GM19328 (cell line): ENCODE results near the gene SDK1.

Experiments
- ATAC-seq: cut with Tn5 transposase; IDR thresholded peaks from one replicate; pipeline ENCODE4 v1.9.1; 2021; ENCODE audit warnings: mild to moderate bottlenecking, moderate library complexity; ENCODE audit not compliant: unreplicated experiment

Gene SDK1

GRCh38 chr7:4163565-4164203, 862.6 kb downstream of the SDK1 start:
- no peak for ATAC-seq

GRCh38 chr7:4164556-4164955, 863.5 kb downstream of the SDK1 start:
- no peak for ATAC-seq

GRCh38 chr7:4166340-4166739, 865.3 kb downstream of the SDK1 start:
- ATAC-seq = no peak

- no peak for ATAC-seq
These were observed 865.8 kb downstream of the SDK1 start for GRCh38 chr7:4166807-4167206.

DNA sequence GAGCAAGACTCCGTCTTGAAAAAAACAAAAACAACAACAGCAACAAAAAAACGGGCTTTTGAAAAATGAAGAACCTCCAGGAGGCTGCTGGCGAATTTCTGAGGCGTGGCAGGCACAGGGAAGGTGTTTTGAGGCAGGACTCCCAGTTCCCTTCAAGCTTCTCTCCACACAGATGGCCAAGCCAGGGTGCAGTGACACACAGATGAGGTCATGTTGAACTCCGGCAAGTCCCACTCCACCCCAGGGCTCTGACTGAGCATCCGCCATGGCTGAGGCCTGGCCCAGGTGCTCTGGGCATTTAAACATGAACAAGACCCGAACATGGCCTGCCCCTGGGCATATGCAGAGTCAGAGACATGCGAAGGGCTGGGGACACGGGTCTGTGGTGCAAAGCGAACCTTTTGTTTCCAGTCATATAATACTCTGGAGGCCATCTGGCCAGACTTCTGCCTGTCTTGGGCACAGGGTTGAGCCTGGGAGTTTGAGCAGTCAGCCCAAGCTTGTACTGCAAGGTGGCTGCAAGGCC, 866.4 kb downstream of the SDK1 start:
- no peak for ATAC-seq

DNA sequence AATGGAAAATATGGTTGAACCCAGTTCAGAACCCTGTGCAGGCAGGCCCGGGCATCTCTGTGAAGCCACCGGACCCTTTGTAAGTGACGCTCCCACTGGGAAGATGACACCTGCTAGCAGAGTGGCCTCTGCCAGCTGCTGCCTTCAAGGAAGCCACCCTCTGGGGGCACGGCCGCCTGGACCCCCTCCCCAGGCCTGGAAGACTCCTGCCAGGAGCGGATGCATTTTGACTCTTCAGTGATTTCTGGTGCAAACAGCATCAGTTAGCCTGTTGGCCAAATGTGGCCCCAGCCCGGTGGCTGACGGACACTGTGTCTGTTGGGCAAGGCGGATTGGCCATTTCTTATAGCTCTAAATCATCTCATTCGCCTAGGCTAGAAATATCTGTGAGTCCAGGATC, 867.0 kb downstream of the SDK1 start:
- ATAC-seq = no peak

DNA sequence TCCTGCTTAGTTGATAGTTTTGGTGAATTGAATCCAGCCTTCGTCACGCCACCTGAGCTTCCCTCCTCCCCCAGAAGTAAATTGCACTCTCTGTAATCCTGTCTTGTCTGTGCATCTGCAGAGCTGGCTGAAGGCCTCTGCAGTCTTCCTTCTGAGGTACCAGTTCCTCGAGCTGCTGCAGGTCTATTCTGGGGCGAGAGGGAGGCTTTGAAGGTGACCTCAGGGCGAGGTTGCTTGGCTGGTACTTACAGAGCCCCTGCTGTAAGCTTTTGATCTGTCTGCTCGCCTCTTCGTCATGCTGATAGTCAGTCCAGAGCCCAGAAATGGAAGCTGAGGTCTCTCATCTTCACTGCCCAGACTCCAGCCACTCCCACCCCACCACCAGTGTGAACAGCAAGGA, 867.5 kb downstream of the SDK1 start:
- no peak for ATAC-seq

DNA sequence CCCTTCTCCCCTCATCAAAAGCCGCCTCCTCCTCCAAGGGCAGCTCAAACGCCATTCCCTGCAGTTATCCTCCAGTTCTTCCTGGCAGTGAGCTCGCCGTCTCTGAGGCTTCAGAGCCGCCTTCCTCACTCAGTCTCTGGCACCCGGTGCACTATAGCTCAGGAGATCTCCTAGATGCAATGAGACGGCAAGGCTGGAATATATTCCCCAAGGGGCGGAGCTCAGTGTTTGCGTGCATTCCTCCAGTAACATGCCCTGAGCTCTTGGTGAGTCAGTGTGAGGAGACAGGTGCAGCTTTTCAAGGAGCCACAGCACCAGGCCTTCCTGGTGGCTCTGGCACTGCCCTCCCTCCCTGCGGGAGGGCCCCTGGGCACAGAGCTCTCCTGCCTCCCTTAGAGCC, 868.4 kb downstream of the SDK1 start:
- no peak for ATAC-seq

- no peak for ATAC-seq
These were observed 870.1 kb downstream of the SDK1 start for GRCh38 chr7:4170997-4171786.

DNA sequence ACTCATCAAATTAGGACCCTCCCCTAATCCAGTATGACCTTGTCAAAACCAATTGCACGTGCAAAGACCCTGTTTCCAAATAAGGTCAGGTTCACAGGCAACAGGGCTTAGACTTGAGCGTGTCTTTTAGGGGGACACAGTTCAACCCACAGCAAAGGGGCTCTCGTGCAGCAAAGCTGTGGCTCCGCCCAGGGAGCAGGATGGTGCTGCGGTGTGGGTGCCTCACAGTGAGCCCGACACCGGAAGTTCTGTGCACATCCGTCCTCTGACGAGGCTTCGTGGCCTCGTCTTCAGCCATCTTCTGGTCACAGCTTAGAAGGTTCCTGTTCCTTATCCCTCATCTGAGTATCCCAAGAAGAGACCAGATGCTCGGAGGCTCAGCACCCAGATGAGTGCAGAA, 871.8 kb downstream of the SDK1 start:
- no peak for ATAC-seq

DNA sequence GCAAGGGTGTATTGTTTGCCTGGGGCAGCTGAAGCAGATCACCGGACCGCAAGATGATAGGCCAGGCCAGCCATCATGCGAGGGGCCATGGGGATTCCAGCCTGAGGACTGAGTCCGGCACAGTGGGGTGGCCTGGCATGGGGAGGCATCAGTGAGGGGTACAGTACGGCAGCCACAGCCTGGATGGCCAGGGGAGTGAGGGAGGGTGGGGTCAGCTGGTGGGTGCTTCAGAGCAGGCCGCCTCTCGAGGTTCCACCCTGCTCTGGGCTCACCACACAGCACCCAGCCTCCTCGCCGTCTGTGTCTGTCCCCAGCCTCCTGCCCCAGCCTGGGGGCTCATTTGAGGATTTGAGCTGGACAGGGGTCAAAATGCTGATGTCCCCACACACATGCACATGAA, 872.6 kb downstream of the SDK1 start:
- ATAC-seq = no peak

DNA sequence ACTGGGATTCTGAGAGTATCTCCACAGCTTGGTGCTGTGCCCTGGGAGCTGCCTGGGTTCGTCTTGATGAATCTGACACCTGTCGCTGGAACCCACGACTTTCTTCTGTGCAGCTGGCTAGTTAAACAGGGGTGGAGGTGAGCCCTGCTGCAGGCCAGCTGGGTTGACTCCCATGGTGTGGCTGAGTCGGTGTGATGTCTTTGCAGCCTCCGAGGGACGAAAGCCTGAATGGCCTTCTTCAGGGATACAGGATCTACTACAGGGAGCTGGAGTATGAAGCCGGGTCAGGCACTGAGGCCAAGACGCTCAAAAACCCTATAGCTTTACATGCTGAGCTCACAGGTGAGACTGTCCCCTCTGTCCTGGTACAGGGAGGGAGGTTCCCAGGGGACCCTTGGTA, 873.0 kb downstream of the SDK1 start:
- ATAC-seq = no peak

DNA sequence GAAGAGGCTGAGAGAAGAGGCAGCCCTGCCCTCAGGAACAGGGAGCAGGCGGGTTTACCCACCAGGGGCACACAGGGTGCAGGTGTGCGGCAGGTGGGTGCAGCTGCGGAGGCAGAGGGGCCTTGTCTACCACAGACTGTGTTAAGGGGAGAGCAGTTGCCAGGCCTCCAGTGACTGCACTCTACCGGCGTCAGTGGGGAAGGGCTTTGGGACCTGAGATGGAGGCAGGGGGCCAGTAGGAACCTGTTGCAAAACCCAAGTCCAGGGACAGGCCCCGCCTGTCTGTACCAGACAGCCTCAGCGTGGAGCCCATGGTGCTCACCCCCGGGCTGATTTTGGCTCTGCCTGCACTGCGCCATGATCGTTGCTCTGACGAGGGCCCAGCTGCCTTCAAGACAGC, 873.4 kb downstream of the SDK1 start:
- no peak for ATAC-seq

- no peak for ATAC-seq
These were observed 873.8 kb downstream of the SDK1 start for GRCh38 chr7:4174884-4175283.

GRCh38 chr7:4175346-4175973, 874.4 kb downstream of the SDK1 start:
- ATAC-seq = no peak

DNA sequence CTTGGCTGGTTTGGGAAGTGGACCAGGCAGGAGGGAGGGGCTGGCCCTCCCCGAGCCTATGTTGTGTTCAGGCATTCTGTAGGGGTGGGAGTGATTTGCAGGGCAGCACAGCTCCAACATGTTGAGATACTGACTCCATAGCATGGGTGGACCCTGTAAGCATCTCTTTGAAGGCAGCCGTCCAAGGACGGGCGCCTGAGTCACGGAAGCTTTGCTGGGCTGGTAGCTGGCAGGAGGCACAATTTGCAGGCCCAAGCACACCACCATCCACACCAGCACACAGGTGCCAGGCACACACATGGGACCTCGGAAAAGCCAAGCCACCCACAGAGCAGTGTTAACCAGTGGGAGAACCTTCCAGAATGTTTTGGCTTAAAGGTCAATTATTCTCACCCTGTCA, 875.9 kb downstream of the SDK1 start:
- ATAC-seq = no peak

- ATAC-seq = no peak
These were observed 877.4 kb downstream of the SDK1 start for GRCh38 chr7:4178416-4178815.

DNA sequence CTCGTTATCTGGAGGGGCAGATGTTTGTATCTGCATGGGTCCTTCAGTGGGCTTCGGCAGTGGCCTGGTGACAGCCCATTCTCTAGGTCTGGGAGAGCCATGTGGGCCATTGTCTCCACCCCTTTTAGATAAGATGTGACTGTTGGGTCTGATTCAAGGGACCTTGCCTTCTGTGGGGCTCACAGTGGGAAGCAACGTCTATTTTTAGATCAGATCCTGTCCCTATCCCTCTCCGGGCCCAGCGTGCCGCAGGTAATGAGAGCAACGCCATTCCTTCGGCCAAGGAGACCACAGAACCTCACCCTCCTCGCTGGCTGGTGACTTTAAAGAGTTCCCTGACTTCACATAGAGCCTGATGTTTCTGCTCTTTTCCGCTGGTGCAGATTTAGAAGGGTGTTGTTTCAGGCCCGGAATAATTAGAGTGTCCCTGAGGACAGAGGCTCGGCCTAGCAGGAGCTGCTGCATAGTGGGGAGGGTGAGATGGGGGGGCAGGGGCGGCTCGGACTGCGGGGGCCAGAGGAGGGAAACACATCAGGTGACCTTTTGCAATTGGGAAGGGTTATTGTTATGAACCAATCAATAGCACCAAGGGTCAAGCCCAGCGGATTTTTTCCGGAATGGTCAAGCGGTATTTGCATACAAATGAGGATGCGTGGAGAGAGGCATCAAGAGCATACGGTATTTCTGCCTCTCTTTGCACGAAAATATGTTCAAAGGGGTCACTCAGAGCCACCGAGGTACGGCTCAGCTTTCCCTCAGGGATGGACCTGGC, 878.0 kb downstream of the SDK1 start:
- no peak for ATAC-seq

DNA sequence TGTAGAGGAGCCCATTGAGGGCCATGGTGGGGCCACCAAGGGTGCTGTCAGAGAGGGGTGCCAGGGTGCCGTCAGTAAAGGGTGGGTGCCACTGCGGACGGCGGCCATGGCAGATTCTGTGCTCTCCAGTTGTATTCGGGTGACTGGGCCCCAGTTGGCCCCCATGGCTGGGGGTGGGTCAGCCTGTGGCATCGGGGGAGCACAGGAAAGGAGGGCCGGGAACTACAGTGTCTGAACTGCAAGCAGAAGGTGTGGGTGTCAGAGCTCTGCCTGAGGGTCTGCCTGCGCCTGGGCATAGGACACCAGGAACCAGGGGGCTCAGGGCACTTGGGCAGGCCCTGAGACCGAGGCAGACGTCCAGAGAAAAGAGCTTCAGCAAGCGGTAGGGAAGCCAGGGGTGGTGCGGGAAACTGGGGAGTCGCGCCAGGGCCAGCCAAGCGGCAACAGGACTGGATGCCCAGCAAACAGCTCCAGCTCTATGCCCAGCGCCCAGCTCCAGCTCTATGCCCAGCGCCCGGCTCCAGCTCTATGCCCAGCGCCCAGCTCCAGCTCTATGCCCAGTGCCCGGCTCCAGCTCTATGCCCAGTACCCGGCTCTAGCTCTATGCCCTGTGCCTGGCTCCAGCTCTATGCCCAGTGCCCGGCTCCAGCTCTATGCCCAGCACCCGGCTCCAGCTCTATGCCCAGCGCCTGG, 878.8 kb downstream of the SDK1 start:
- ATAC-seq = no peak

DNA sequence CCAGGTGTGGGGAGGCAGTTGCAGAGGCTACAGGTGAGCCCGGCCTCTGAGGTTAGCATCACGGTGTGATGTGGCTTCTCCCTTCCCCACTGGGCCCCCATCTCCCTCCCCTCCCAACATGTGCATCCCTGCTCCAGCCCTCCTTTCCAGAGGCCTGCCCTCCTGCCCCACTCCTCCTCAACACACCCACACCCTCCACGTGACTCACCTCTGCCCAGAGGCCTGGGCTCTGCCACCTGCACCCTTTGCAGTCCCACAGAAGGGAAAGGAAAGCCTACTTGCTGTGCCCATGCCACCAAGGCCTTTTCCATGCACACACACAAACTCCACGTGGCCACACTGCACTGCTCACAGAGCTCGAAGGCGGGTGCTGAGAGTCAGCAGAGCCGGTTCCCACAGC, 880.4 kb downstream of the SDK1 start:
- ATAC-seq = no peak
